CD4-positive, CD25-positive, alpha-beta regulatory T cell (primary cell): ENCODE data around the gene FBXW10. TPM values are rescaled to one million over a fixed set of nuclear protein-coding genes. Genes with fewer than 3 reads are reported as not detected.
"Not testable (repeated sequence)": the region's sequence is repeated elsewhere in the genome, so short reads cannot be mapped to it uniquely, and the experiment has no call there.

Source experiments
- ATAC-seq, 2 donors: fragments of 150-1000 bp; cut with Tn5 transposase; one replicate each; pipeline ENCODE4 v1.10.0; 2021; ENCODE audit warnings: low read depth in 2 of 2, moderate number of reproducible peaks in 2 of 2, moderate library complexity in 1 of 2
- DNase-seq, 3 donors: peaks; one replicate each; pipeline versions ENCODE4 v3.0.0 to v3.0.0-alpha.2; 2012 to 2022; ENCODE audit warnings: mixed read lengths in 1 of 3
- H3K27ac ChIP-seq: one replicate; pipeline ENCODE4 v1.7.0; 2013; ENCODE audit warnings: mild to moderate bottlenecking, low read length; ENCODE audit not compliant: insufficient read depth, poor library complexity, severe bottlenecking
- H3K27me3 ChIP-seq: one replicate; pipeline ENCODE4 v1.7.0; 2013; ENCODE audit warnings: low read length; ENCODE audit not compliant: control insufficient read depth, insufficient read depth
- H3K36me3 ChIP-seq: one replicate; pipeline ENCODE4 v1.7.0; 2013; ENCODE audit warnings: mild to moderate bottlenecking, low read length, moderate library complexity; ENCODE audit not compliant: control insufficient read depth, insufficient read depth
- H3K4me1 ChIP-seq: 2 replicates; pipeline ENCODE4 v1.7.0; 2013; ENCODE audit warnings: mild to moderate bottlenecking, low read length; ENCODE audit not compliant: insufficient read depth, control insufficient read depth, poor library complexity, severe bottlenecking
- H3K4me3 ChIP-seq: one replicate; pipeline ENCODE4 v1.7.0; 2013; ENCODE audit warnings: low read depth, mild to moderate bottlenecking, low read length, moderate library complexity
- H3K9me3 ChIP-seq, 2 experiments: 1 replicate in 1 of 2; 2 replicates in 1 of 2; pipeline ENCODE4 v1.7.0; 2013; ENCODE audit warnings: low read length in 2 of 2, mild to moderate bottlenecking in 1 of 2, moderate library complexity in 1 of 2; ENCODE audit not compliant: control insufficient read depth in 2 of 2
- H3K27ac Mint-ChIP-seq, 3 donors: one replicate each; pipeline ENCODE4 v1.8.0; 2020 to 2022; ENCODE audit warnings: mild to moderate bottlenecking in 3 of 3, mixed read lengths in 3 of 3, moderate library complexity in 2 of 3
- H3K27me3 Mint-ChIP-seq: one replicate; pipeline ENCODE4 v1.8.0; 2022; ENCODE audit warnings: mild to moderate bottlenecking, mixed read lengths
- H3K36me3 Mint-ChIP-seq: one replicate; pipeline ENCODE4 v1.8.0; 2020; ENCODE audit warnings: mixed read lengths
- H3K4me1 Mint-ChIP-seq, 4 donors: one replicate each; pipeline ENCODE4 v1.8.0; 2020 to 2022; ENCODE audit warnings: mixed read lengths in 4 of 4, mild to moderate bottlenecking in 1 of 4
- H3K4me3 Mint-ChIP-seq, 4 donors: one replicate each; pipeline ENCODE4 v1.8.0; 2020 to 2022; ENCODE audit warnings: mild to moderate bottlenecking in 4 of 4, mixed read lengths in 4 of 4, moderate library complexity in 3 of 4
- H3K9me3 Mint-ChIP-seq, 7 donors: one replicate each; pipeline ENCODE4 v1.8.0; 2020 to 2022; ENCODE audit warnings: mixed read lengths in 7 of 7, mild to moderate bottlenecking in 3 of 7, moderate library complexity in 2 of 7
- polyA plus RNA-seq, 4 donors: library from polyadenylated mRNA; unstranded; fragments of 300-500 nt; fragmentation: Illumina TruSeq; gene quantifications; one replicate each; pipeline ENCODE4 v1.2.3, GENCODE V29; 2021
- total RNA-seq: library from RNA; stranded (reverse); gene quantifications from one replicate; pipeline ENCODE4 v1.2.3, GENCODE V29; 2022

Gene FBXW10
- total and polyA plus RNA-seq, 5 donors from 2014 or later: not detected

GRCh38 chr17:18757368-18758044 is 13.7 kb downstream of the FBXW10 start:
- not testable (repeated sequence) for DNase-seq, H3K27ac ChIP-seq, H3K9me3 Mint-ChIP-seq, H3K4me3 ChIP-seq, ATAC-seq, H3K4me1 ChIP-seq, H3K9me3 ChIP-seq, H3K36me3 Mint-ChIP-seq, H3K4me3 Mint-ChIP-seq, H3K27ac Mint-ChIP-seq, H3K36me3 ChIP-seq, H3K4me1 Mint-ChIP-seq, H3K27me3 Mint-ChIP-seq, H3K27me3 ChIP-seq

- not testable (repeated sequence) for H3K27ac Mint-ChIP-seq, H3K4me3 ChIP-seq, H3K27me3 ChIP-seq, H3K27me3 Mint-ChIP-seq, H3K4me1 Mint-ChIP-seq, H3K36me3 ChIP-seq, H3K36me3 Mint-ChIP-seq, H3K9me3 ChIP-seq, H3K27ac ChIP-seq, H3K9me3 Mint-ChIP-seq, DNase-seq, H3K4me1 ChIP-seq, ATAC-seq, H3K4me3 Mint-ChIP-seq
Measured at GRCh38 chr17:18758344-18758743, 14.5 kb downstream of the FBXW10 start.

- H3K27me3 Mint-ChIP-seq, H3K4me1 Mint-ChIP-seq, DNase-seq, H3K27ac Mint-ChIP-seq, H3K9me3 Mint-ChIP-seq, H3K9me3 ChIP-seq, H3K4me3 Mint-ChIP-seq, H3K4me3 ChIP-seq, H3K4me1 ChIP-seq, H3K36me3 Mint-ChIP-seq, H3K27ac ChIP-seq, H3K36me3 ChIP-seq, ATAC-seq, H3K27me3 ChIP-seq: not testable (repeated sequence)
Measured at GRCh38 chr17:18760221-18760620, 16.4 kb downstream of the FBXW10 start.

GRCh38 chr17:18770572-18770971 is 26.7 kb downstream of the FBXW10 start:
- H3K27ac Mint-ChIP-seq, ATAC-seq, H3K36me3 Mint-ChIP-seq: not testable (repeated sequence)

GRCh38 chr17:18771066-18771465 is 27.2 kb downstream of the FBXW10 start:
- not testable (repeated sequence) for H3K27ac ChIP-seq, H3K36me3 Mint-ChIP-seq

More at GRCh38 chr17:18770572-18770971, 26.7 kb downstream of the FBXW10 start:
- H3K36me3 ChIP-seq, H3K4me3 ChIP-seq, H3K4me1 Mint-ChIP-seq, H3K27ac ChIP-seq, H3K9me3 Mint-ChIP-seq, H3K27me3 ChIP-seq, H3K4me1 ChIP-seq, DNase-seq, H3K4me3 Mint-ChIP-seq, H3K9me3 ChIP-seq: not testable (repeated sequence)
- peaks cover 13% of the 10 kb centered on the region for H3K27me3 Mint-ChIP-seq

GRCh38 chr17:18772471-18772870 is 28.6 kb downstream of the FBXW10 start:
- Mint-ChIP-seq H3K4me1 (no peaks in the 10 kb centered on the region), H3K36me3 (no peaks in the 10 kb centered on the region), H3K27me3 (peaks cover 9% of the 10 kb centered on the region), H3K27ac (no peak overlapping the region), H3K9me3 (no peaks in the 10 kb centered on the region), H3K4me3 (no peak overlapping the region)
- peaks cover 3% of the 10 kb centered on the region for H3K27me3 ChIP-seq
- H3K36me3 ChIP-seq: no peaks in the 10 kb centered on the region
- no peaks in the 10 kb centered on the region for H3K4me1 ChIP-seq
- H3K9me3 ChIP-seq: no peaks in the 10 kb centered on the region
- no peak for DNase-seq
- no peak for ATAC-seq
- no peak overlapping the region for H3K4me3 ChIP-seq
- H3K27ac ChIP-seq: no peak overlapping the region

More at GRCh38 chr17:18771066-18771465, 27.2 kb downstream of the FBXW10 start:
- H3K9me3 ChIP-seq, H3K4me3 ChIP-seq, H3K4me3 Mint-ChIP-seq, H3K4me1 ChIP-seq, ATAC-seq, H3K36me3 ChIP-seq, H3K27me3 ChIP-seq, DNase-seq, H3K9me3 Mint-ChIP-seq, H3K4me1 Mint-ChIP-seq: not testable (repeated sequence)
- Mint-ChIP-seq H3K27ac (peak overlapping the region in 1 of 3 donors; percentile 54), H3K27me3 (peaks cover 13% of the 10 kb centered on the region)

GRCh38 chr17:18780991-18781718 is 37.3 kb downstream of the FBXW10 start, which contains the start of gene TVP23B:
TSS of gene TVP23B (plus strand) at chr17:18781183. CDS start at chr17:18781294, 111 bp downstream.
- peak; percentile 86 to 97 (median 90) for DNase-seq

More at GRCh38 chr17:18780991-18781718, 37.3 kb downstream of the FBXW10 start, which contains the start of gene TVP23B:
- peak; percentile 99 for ATAC-seq
- Mint-ChIP-seq H3K4me1 (peaks cover 4 to 33% (median 16%) of the 10 kb centered on the region in 4 donors), H3K27ac (peak within 1 kb of the TSS; percentile 89 to 97 (median 93)), H3K4me3 (peak within 1 kb of the TSS; percentile 92 to 100 (median 92))
- not testable (repeated sequence) for H3K27me3 Mint-ChIP-seq, H3K9me3 Mint-ChIP-seq, H3K9me3 ChIP-seq, H3K27me3 ChIP-seq, H3K36me3 ChIP-seq, H3K4me1 ChIP-seq, H3K36me3 Mint-ChIP-seq
- Histone ChIP-seq H3K27ac (peak within 1 kb of the TSS; percentile 88), H3K4me3 (peak within 1 kb of the TSS; percentile 69)
